Stimulated activated effector memory CD8-positive, alpha-beta T cell treated with anti-CD3 and anti-CD28 coated beads, Interleukin-12 subunit alpha, Interleukin-12 subunit beta, amount 100 ng/mL, for 72 hours (primary cell): ENCODE data around the gene PLRG1.

Source experiments
- ATAC-seq: fragments of 150-1000 bp; cut with Tn5 transposase; 2 replicates; pipeline ENCODE4 v1.10.0; 2021
- DNase-seq, 2 donors: peaks; one replicate each; pipeline ENCODE4 v3.0.0; 2021 to 2022; ENCODE audit warnings: low spot score in 2 of 2
- H3K27ac Mint-ChIP-seq: one replicate; pipeline ENCODE4 v1.8.0; 2022; ENCODE audit warnings: mild to moderate bottlenecking, mixed read lengths
- H3K36me3 Mint-ChIP-seq: one replicate; pipeline ENCODE4 v1.8.0; 2022; ENCODE audit warnings: mild to moderate bottlenecking, mixed read lengths
- H3K4me1 Mint-ChIP-seq: one replicate; pipeline ENCODE4 v1.8.0; 2022; ENCODE audit warnings: mixed read lengths
- H3K4me3 Mint-ChIP-seq: one replicate; pipeline ENCODE4 v1.8.0; 2022; ENCODE audit warnings: mild to moderate bottlenecking, mixed read lengths
- H3K9me3 Mint-ChIP-seq: one replicate; pipeline ENCODE4 v1.8.0; 2022; ENCODE audit warnings: mixed read lengths

The PLRG1 gene

GRCh38 chr4:154511981-154512380 lies 38.2 kb downstream of the PLRG1 start:
- no peak for DNase-seq
- H3K36me3 Mint-ChIP-seq, result no peaks in the 10 kb centered on the region
- H3K9me3 Mint-ChIP-seq, result no peaks in the 10 kb centered on the region
- no peak overlapping the region for H3K27ac Mint-ChIP-seq
- no peak for ATAC-seq
- H3K4me1 Mint-ChIP-seq, result no peaks in the 10 kb centered on the region
- H3K4me3 Mint-ChIP-seq, result no peak overlapping the region

DNA sequence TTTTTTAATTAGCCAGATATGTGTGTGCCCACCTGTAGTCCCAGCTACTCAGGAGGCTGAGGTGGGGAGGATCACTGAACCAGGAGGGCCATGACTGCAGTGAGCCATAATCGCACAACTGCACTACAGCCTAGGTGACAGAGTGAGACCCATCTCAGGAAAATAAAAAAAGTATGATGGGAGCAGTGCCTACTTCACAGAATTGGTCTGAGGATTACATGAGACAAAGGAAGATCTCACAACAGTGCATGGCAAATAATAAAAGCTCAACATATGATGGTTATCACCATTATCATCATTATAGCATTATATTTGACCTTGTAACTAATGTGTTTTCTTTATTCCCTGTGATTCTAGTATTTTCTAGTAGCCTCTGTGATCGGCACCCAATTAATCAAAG lies 38.7 kb downstream of the PLRG1 start:
- Mint-ChIP-seq H3K4me3 (no peak overlapping the region), H3K4me1 (no peaks in the 10 kb centered on the region), H3K9me3 (no peaks in the 10 kb centered on the region), H3K36me3 (no peaks in the 10 kb centered on the region), H3K27ac (no peak overlapping the region)
- DNase-seq (no peak), ATAC-seq (no peak)

DNA sequence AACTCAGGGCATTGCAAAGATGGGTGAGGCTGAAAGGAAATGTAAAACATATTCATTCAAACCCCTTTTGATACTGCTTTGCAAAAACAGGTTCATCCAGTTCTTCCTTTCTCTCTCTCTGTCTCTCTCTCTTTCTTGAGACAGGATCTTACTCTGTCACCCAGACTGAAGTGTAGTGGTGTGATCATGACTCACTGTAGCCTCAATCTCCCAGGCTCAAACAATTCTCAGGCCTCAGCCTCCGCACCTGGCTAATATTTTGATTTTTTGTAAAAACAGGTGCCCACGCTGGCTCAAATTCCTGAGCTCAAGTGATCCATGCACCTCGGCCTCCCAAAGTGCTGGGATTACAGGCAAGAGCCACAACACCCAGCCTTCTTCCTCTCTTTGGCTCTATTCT lies 43.0 kb downstream of the PLRG1 start:
- no peaks in the 10 kb centered on the region for H3K36me3 Mint-ChIP-seq
- H3K4me3 Mint-ChIP-seq, result no peak overlapping the region
- DNase-seq, result no peak
- no peaks in the 10 kb centered on the region for H3K9me3 Mint-ChIP-seq
- H3K4me1 Mint-ChIP-seq, result no peaks in the 10 kb centered on the region
- no peak for ATAC-seq
- H3K27ac Mint-ChIP-seq, result no peak overlapping the region

DNA sequence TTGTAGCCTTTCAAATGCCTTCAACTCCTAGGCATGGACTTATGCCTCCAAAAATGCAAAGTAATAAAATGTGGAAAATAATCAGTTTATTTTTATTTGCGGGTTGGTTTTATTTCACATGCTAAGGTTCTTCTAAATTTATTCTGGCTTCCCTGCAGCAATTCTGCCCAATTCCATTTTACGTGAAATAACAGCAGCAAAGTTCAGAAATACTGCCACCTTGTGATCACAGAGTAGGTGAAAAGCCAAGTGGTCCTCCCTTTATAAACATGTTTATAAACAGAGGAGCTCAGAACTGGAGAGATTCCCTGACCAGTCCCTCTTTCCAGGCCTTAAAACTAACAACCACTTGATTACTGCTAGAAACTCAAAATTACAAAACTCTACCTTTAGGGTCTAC lies 43.9 kb downstream of the PLRG1 start:
- no peak overlapping the region for H3K4me3 Mint-ChIP-seq
- H3K36me3 Mint-ChIP-seq, result no peaks in the 10 kb centered on the region
- no peak overlapping the region for H3K27ac Mint-ChIP-seq
- no peak for DNase-seq
- no peaks in the 10 kb centered on the region for H3K4me1 Mint-ChIP-seq
- no peak for ATAC-seq
- H3K9me3 Mint-ChIP-seq, result no peaks in the 10 kb centered on the region

GRCh38 chr4:154503598-154503997 lies 46.6 kb downstream of the PLRG1 start:
- no peaks in the 10 kb centered on the region for H3K36me3 Mint-ChIP-seq
- DNase-seq (no peak), ATAC-seq (no peak)
- H3K4me3 Mint-ChIP-seq, result no peak overlapping the region
- H3K27ac Mint-ChIP-seq, result no peak overlapping the region
- H3K4me1 Mint-ChIP-seq, result no peaks in the 10 kb centered on the region
- no peaks in the 10 kb centered on the region for H3K9me3 Mint-ChIP-seq

GRCh38 chr4:154502111-154502510 lies 48.1 kb downstream of the PLRG1 start:
- Mint-ChIP-seq H3K27ac (no peak overlapping the region), H3K4me3 (no peak overlapping the region)
- no peak for ATAC-seq

DNA sequence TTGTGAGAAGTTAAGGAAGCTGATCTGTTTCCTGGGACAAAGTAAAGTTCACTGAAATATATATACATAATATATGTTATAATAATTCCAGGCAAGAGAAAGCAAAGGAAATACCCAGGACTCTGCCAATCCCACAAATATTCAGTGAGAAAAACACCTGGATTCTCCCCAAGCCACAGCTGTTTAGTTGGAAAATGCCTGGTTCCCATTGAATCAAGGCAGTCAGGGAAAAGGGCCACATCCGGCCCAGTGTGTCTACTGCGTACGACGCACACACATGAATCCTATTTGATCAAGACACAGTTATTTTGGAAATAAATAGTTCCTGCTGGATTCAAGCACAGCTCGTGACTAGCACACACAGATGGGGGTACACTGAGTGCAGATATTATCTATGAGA lies 52.3 kb downstream of the PLRG1 start:
- ATAC-seq (no peak), DNase-seq (no peak)
- H3K36me3 Mint-ChIP-seq, result no peaks in the 10 kb centered on the region
- H3K4me1 Mint-ChIP-seq, result no peaks in the 10 kb centered on the region
- no peak overlapping the region for H3K27ac Mint-ChIP-seq
- no peaks in the 10 kb centered on the region for H3K9me3 Mint-ChIP-seq
- H3K4me3 Mint-ChIP-seq, result no peak overlapping the region

More at GRCh38 chr4:154502111-154502510, 48.1 kb downstream of the PLRG1 start:
- no peaks in the 10 kb centered on the region for H3K36me3 Mint-ChIP-seq
- H3K4me1 Mint-ChIP-seq, result no peaks in the 10 kb centered on the region
- H3K9me3 Mint-ChIP-seq, result no peaks in the 10 kb centered on the region
- no peak for DNase-seq

GRCh38 chr4:154495867-154496266 lies 54.3 kb downstream of the PLRG1 start:
- no peaks in the 10 kb centered on the region for H3K9me3 Mint-ChIP-seq
- H3K4me3 Mint-ChIP-seq, result no peak overlapping the region
- no peaks in the 10 kb centered on the region for H3K36me3 Mint-ChIP-seq
- ATAC-seq, result no peak
- no peak for DNase-seq
- H3K4me1 Mint-ChIP-seq, result peaks cover 8% of the 10 kb centered on the region
- H3K27ac Mint-ChIP-seq, result no peak overlapping the region

DNA sequence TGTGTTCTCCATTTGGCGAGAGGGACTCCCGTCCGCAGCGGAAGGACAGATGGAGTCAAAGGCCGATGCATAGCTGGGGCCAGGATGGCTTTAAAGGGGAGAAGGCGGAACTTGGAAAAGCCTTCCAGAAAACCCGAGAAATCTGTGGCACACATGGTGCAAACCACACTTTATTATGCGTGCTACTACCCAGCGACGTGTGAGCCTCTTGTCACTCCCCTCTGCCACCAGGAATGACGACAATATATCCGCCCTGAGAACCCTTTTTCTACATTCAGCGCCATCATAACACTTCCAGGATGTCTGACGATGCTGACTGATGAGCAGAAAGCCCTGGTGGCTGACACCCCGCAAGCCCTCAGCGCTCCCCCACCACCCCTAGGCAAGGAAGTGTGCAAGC lies 57.9 kb downstream of the PLRG1 start:
- no peak for DNase-seq
- peaks cover 8% of the 10 kb centered on the region for H3K4me1 Mint-ChIP-seq
- no peak overlapping the region for H3K27ac Mint-ChIP-seq
- H3K4me3 Mint-ChIP-seq, result peak overlapping the region; percentile 59
- no peak for ATAC-seq
- no peaks in the 10 kb centered on the region for H3K36me3 Mint-ChIP-seq
- no peaks in the 10 kb centered on the region for H3K9me3 Mint-ChIP-seq

- no peak for DNase-seq
- Mint-ChIP-seq H3K4me1 (peaks cover 8% of the 10 kb centered on the region), H3K9me3 (no peaks in the 10 kb centered on the region), H3K36me3 (no peaks in the 10 kb centered on the region), H3K4me3 (peak within 1 kb of the TSS; percentile 59), H3K27ac (no peak within 1 kb of the TSS)
- peak; percentile 19 for ATAC-seq
Measured at GRCh38 chr4:154491341-154492271, 58.6 kb downstream of the PLRG1 start, which contains the start of gene DCHS2. Gene DCHS2 (minus strand): TSS chr4:154491799. CDS start chr4:154491355, 444 bp downstream.

DNA sequence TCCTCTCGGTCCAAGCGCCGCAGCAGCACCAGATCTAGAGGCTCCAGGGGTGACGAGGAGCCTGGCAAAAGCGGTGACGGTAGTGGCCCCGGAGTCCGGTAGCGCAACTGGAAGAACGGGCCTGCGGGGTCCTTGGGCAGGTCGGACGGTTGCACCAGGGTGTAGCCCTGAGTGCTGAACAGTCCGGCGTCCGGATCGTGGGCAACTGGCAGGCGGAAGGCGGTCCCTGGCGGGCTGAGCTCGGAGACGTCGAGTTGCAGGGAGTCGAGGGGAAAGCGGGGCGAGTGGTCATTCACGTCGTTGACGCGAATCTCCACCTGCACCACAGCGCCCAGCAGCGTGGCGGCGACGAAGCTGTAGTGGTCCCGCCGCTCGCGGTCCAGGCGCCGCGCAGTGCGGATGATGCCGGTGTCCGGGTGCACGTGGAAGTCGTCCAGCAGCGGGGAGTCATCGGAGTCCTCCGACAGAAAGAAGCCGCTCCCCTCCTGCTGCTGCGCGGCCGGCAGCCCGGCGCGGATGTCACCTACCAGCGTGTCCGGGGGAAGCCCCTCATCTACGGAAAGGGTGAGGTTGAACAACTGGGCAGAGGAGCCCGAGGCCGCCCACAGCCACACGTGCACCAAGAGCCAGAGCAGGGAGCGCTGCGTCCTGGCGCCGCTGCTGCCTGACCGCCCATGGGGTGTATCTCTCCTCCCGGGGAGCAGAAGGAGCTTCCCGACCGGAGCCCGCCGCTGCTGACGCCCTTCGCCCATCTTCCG lies 59.4 kb downstream of the PLRG1 start:
- no peak for DNase-seq
- Mint-ChIP-seq H3K4me1 (peaks cover 8% of the 10 kb centered on the region), H3K4me3 (peak overlapping the region; percentile 59), H3K9me3 (no peaks in the 10 kb centered on the region), H3K27ac (no peak overlapping the region), H3K36me3 (no peaks in the 10 kb centered on the region)
- peak; percentile 53 for ATAC-seq

GRCh38 chr4:154490234-154490582 lies 60.0 kb downstream of the PLRG1 start:
- no peaks in the 10 kb centered on the region for H3K36me3 Mint-ChIP-seq
- peak overlapping the region; percentile 59 for H3K4me3 Mint-ChIP-seq
- ATAC-seq (no peak), DNase-seq (no peak)
- no peak overlapping the region for H3K27ac Mint-ChIP-seq
- peaks cover 8% of the 10 kb centered on the region for H3K4me1 Mint-ChIP-seq
- H3K9me3 Mint-ChIP-seq, result no peaks in the 10 kb centered on the region

DNA sequence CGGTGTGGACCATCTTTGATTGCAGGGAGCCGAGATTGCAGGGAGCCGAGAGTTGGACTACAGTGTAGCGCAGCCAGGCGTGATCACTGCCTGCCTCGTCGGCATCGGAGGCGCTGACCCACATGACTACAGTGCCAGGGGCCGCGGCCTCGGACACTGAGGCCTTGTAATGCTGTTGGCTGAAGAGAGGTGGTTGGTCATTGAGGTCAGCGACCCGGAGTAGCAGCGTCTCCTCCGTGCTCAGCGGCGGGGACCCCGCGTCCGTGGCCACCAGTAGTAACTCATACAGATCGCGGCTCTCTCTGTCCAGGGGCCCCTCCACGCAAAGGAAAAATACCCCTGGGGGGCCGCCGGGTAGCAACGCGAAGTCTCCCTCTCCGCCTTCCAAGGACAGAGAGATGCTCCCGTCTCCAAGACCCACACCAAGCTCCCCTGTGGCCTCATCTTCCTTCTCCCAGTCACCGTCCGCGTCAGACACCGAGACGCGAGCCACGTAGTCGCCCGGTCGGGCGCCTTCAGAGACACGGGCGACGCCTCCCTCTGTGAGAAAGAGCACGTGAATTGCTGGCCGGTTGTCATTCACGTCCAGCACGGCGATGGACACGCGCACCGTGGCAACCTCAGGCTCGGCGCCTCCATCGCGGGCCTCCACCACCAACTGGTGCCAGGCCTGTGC lies 60.5 kb downstream of the PLRG1 start:
- Mint-ChIP-seq H3K4me3 (no peak overlapping the region), H3K4me1 (peaks cover 8% of the 10 kb centered on the region)
- DNase-seq, result no peak

GRCh38 chr4:154487145-154487544 lies 63.1 kb downstream of the PLRG1 start:
- Mint-ChIP-seq H3K4me1 (peaks cover 8% of the 10 kb centered on the region), H3K36me3 (no peaks in the 10 kb centered on the region), H3K4me3 (no peak overlapping the region), H3K9me3 (no peaks in the 10 kb centered on the region), H3K27ac (no peak overlapping the region)
- ATAC-seq, result no peak
- no peak for DNase-seq

More for the DNA sequence above, 60.5 kb downstream of the PLRG1 start:
- Mint-ChIP-seq H3K27ac (no peak overlapping the region), H3K36me3 (no peaks in the 10 kb centered on the region), H3K9me3 (no peaks in the 10 kb centered on the region)
- ATAC-seq, result no peak

GRCh38 chr4:154485127-154485773 lies 65.0 kb downstream of the PLRG1 start:
- Mint-ChIP-seq H3K4me1 (no peaks in the 10 kb centered on the region), H3K9me3 (no peaks in the 10 kb centered on the region), H3K27ac (no peak overlapping the region), H3K36me3 (no peaks in the 10 kb centered on the region), H3K4me3 (no peak overlapping the region)
- no peak for ATAC-seq
- DNase-seq, result no peak
